SK-N-SH (cell line): Measurements from ENCODE around the gene DDIT4. TPM values are rescaled to one million over a fixed set of nuclear protein-coding genes. Genes with fewer than 3 reads are reported as not detected.

Experiments
- CTCF ChIA-PET: fragments of 300-600, 350-600 bp; formaldehyde crosslinking; extraction: SDS; loops from one replicate; lab custom pipeline; 2021; lab: Yijun Ruan, JAX
- POLR2A ChIA-PET: fragments of 350-600 bp; sonication (Branson Sonifier 250); formaldehyde crosslinking; extraction: SDS; loops from one replicate; lab custom pipeline; 2020; ENCODE audit warnings: antibody characterized with exemption, inconsistent platforms; lab: Yijun Ruan, JAX
- DNase-seq: peaks from one replicate; pipeline ENCODE4 v3.0.0; 2012
- H2AFZ ChIP-seq: fragments of 200-600 bp; sonication (generic); 2 replicates; pipeline ENCODE4 v1.8.1; 2016; ENCODE audit warnings: antibody characterized with exemption, mild to moderate bottlenecking, low read depth
- H3F3A ChIP-seq: fragments of 200-600 bp; sonication (generic); replicated peaks from 2 replicates; pipeline ENCODE3; 2016; ENCODE audit warnings: antibody characterized with exemption, mild to moderate bottlenecking; ENCODE audit not compliant: insufficient read depth
- H3K27ac ChIP-seq, 2 experiments: fragments of 200-500 bp in 1 of 2; fragments of 200-600 bp in 1 of 2; sonication (Bioruptor generic) in 1 of 2; sonication (generic), shearing (Covaris generic) in 1 of 2; 2 replicates each; pipeline versions ENCODE4 v1.5.1 to v1.6.1; 2014 to 2016; ENCODE audit warnings: low read depth in 2 of 2, inconsistent platforms in 1 of 2, low read length in 1 of 2, mild to moderate bottlenecking in 1 of 2, mixed read lengths in 1 of 2
- H3K27me3 ChIP-seq: fragments of 200-600 bp; sonication (generic), shearing (Covaris generic); 2 replicates; pipeline ENCODE4 v1.6.1; 2016; ENCODE audit warnings: mixed run types; ENCODE audit not compliant: insufficient read depth
- H3K36me3 ChIP-seq, 2 experiments: fragments of 200-500 bp in 1 of 2; fragments of 200-600 bp in 1 of 2; sonication (Bioruptor generic) in 1 of 2; sonication (generic) in 1 of 2; replicated peaks in 1 of 2; 2 replicates each; pipeline versions ENCODE3 to v1.5.1; 2014 to 2016; ENCODE audit warnings: low read length in 1 of 2, mild to moderate bottlenecking in 1 of 2; ENCODE audit not compliant: insufficient read depth in 2 of 2, control insufficient read depth in 1 of 2
- H3K4me1 ChIP-seq, 2 experiments: fragments of 200-500 bp in 1 of 2; fragments of 200-600 bp in 1 of 2; sonication (Bioruptor generic) in 1 of 2; sonication (generic), shearing (Covaris generic) in 1 of 2; 2 replicates each; pipeline versions ENCODE4 v1.5.1 to v1.6.1; 2014 to 2016; ENCODE audit warnings: low read depth in 1 of 2, low read length in 1 of 2, mixed run types in 1 of 2; ENCODE audit not compliant: insufficient read depth in 2 of 2, control insufficient read depth in 1 of 2
- H3K4me2 ChIP-seq: fragments of 200-600 bp; sonication (generic), shearing (Covaris generic); 2 replicates; pipeline ENCODE4 v1.6.1; 2017; ENCODE audit warnings: mixed run types
- H3K4me3 ChIP-seq, 2 experiments: fragments of 200-500 bp in 1 of 2; fragments of 200-600 bp in 1 of 2; sonication (Bioruptor generic) in 1 of 2; sonication (generic), shearing (Covaris generic) in 1 of 2; 2 replicates each; pipeline versions ENCODE4 v1.5.1 to v1.8.1; 2014 to 2016; ENCODE audit warnings: low read depth in 2 of 2, inconsistent platforms in 1 of 2, low read length in 1 of 2, mild to moderate bottlenecking in 1 of 2, mixed read lengths in 1 of 2, moderate library complexity in 1 of 2
- H3K79me2 ChIP-seq: fragments of 200-600 bp; sonication (generic); 2 replicates; pipeline ENCODE4 v1.8.1; 2017; ENCODE audit warnings: mild to moderate bottlenecking; ENCODE audit not compliant: insufficient read depth
- H3K9ac ChIP-seq: fragments of 200-600 bp; sonication (generic); 2 replicates; pipeline ENCODE4 v1.6.1; 2017; ENCODE audit warnings: mixed run types
- H3K9me2 ChIP-seq: fragments of 200-600 bp; sonication (generic); 2 replicates; pipeline ENCODE4 v1.6.1; 2017; ENCODE audit warnings: mixed run types
- H3K9me3 ChIP-seq: fragments of 200-600 bp; sonication (generic); 2 replicates; pipeline ENCODE4 v1.6.1; 2017; ENCODE audit warnings: mixed run types, mild to moderate bottlenecking, moderate library complexity
- H4K20me1 ChIP-seq: fragments of 200-600 bp; sonication (generic); 2 replicates; pipeline ENCODE4 v1.6.1; 2017; ENCODE audit warnings: mild to moderate bottlenecking, mixed run types; ENCODE audit not compliant: insufficient read depth
- EP300 ChIP-seq, 2 experiments: IDR thresholded peaks; 2 replicates each; pipeline versions ENCODE4 v1.4.0 to v1.6.1; 2012; ENCODE audit warnings: borderline replicate concordance in 1 of 2, low read depth in 1 of 2, low read length in 1 of 2
- FOSL2 ChIP-seq: IDR thresholded peaks from 2 replicates; pipeline ENCODE4 v1.4.0; 2012; ENCODE audit warnings: low read depth, mild to moderate bottlenecking, moderate library complexity, borderline replicate concordance
- GATA2 ChIP-seq: sonication (generic); formaldehyde crosslinking; IDR thresholded peaks from 2 replicates; pipeline ENCODE4 v1.5.0; 2020; ENCODE audit warnings: mild to moderate bottlenecking, missing genetic modification reagents
- NFIC ChIP-seq: IDR thresholded peaks from 2 replicates; pipeline ENCODE4 v1.4.0; 2012; ENCODE audit warnings: borderline replicate concordance
- REST ChIP-seq: IDR thresholded peaks from 2 replicates; pipeline ENCODE4 v1.6.1; 2012; ENCODE audit warnings: mild to moderate bottlenecking, low read depth, low read length, moderate library complexity
- RFX5 ChIP-seq: IDR thresholded peaks from 2 replicates; pipeline ENCODE4 v1.6.1; 2012; ENCODE audit warnings: mild to moderate bottlenecking, improper control_type of control experiment, low read length
- SIN3A ChIP-seq: IDR thresholded peaks from 2 replicates; pipeline ENCODE4 v1.6.1; 2012; ENCODE audit warnings: low read depth, mild to moderate bottlenecking, low read length, moderate library complexity, borderline replicate concordance
- USF1 ChIP-seq: IDR thresholded peaks from 2 replicates; pipeline ENCODE4 v1.4.0; 2012; ENCODE audit warnings: low read depth, borderline replicate concordance
- YY1 ChIP-seq: IDR thresholded peaks from 2 replicates; pipeline ENCODE4 v1.4.0; 2012; ENCODE audit warnings: low read depth, mild to moderate bottlenecking
- WGBS: methylation state at CpG from one replicate; pipeline ENCODE4 v1.1.6; 2017; ENCODE audit warnings: low lambda C conversion rate; 5-methylcytosine and 5-hydroxymethylcytosine counted together
- polyA plus RNA-seq, 3 experiments: library from polyadenylated mRNA; depleted of rRNA; stranded (reverse); fragments of >200 nt; gene quantifications; 2 replicates each; pipeline ENCODE4 v1.2.3, GENCODE V29; 2012
- TF ChIP-seq, protein P1 (sequence below): IDR thresholded peaks from 2 replicates; pipeline ENCODE4; 2012
- TF ChIP-seq, protein P2 (sequence below): fragments of 150-350 bp; IDR thresholded peaks from 2 replicates; pipeline ENCODE4 v1.6.1; 2016; ENCODE audit warnings: mild to moderate bottlenecking, low read depth, low read length

DDIT4 gene
- polyA plus RNA-seq, 1 of the 3 experiments (the other 2 are of a cell fraction) = 24.9 TPM

DNA sequence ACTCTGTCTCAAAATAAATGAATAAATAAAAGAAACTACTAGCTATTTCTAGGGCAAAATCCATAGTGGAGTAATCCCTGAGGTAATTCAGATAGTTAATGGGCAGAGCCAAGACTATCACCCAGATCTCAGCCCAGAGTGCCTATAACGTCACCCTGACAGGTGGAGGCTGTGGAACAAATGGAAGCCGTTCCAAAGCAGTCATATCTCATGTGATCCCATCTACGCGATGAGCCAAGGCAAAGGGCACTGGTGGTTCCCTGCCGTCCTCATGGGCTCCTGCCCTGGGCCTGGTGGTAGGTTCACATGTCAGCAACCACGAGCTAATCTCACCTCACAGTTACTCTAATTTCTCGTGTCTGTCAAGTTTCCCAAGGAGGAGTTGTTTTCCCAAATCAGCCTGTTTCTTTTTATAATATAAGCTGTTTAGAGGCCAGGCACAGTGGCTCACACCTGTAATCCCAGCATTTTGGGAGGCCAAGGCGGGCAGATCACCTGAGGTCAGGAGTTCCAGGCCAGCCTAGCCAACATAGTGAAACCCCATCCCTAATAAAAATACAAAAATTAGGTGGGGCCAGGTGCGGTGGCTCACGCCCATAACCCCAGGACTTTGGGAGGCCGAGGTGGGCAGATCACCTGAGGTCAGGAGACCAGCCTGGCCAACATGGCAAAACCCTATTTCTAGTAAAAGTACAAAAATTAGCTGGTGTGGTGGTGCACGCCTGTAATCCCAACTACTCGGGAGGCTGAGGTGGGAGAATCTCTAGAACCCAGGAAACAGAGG, 35.1 kb upstream of the DDIT4 start:
- Histone ChIP-seq H3K27me3 (no peaks in the 10 kb centered on the region), H3K79me2 (no peaks in the 10 kb centered on the region), H3K9me3 (no peaks in the 10 kb centered on the region), H2AFZ (no peak overlapping the region), H3K9ac (no peak overlapping the region), H3K9me2 (no peaks in the 10 kb centered on the region), H3K4me3 (no peak overlapping the region), H4K20me1 (no peaks in the 10 kb centered on the region), H3K4me2 (no peak overlapping the region), H3K36me3 (peaks cover 8 to 12% of the 10 kb centered on the region in 2 experiments), H3F3A (peaks cover 6% of the 10 kb centered on the region), H3K27ac (no peak overlapping the region), H3K4me1 (no peaks in the 10 kb centered on the region; a peak in 1 of 4 replicates)
- 92% methylated on average over 10 of the region's 13 CpGs for WGBS
- ChIA-PET CTCF (interaction anchor here (0.6 to 3.4 kb wide), 5 partner anchors 9 to 343 kb away, joined by 3 to 18 read pairs (median 3); partner anchors contain the start of gene DDIT4), POLR2A (no interaction called here)
- TF ChIP-seq NFIC = no peak
- no peak for TF ChIP-seq YY1
- TF ChIP-seq FOSL2 = no peak
- no peak for TF ChIP-seq EP300 (IDR thresholded peaks at IDR 0.05; ENCODE audit: borderline replicate concordance in 1 of 2, low read depth in 1 of 2, low read length in 1 of 2)
- TF ChIP-seq, protein P1, sequence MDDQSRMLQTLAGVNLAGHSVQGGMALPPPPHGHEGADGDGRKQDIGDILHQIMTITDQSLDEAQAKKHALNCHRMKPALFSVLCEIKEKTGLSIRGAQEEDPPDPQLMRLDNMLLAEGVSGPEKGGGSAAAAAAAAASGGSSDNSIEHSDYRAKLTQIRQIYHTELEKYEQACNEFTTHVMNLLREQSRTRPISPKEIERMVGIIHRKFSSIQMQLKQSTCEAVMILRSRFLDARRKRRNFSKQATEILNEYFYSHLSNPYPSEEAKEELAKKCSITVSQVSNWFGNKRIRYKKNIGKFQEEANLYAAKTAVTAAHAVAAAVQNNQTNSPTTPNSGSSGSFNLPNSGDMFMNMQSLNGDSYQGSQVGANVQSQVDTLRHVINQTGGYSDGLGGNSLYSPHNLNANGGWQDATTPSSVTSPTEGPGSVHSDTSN = no peak
- no peak for TF ChIP-seq GATA2 (CRISPR knock-in tag)
- TF ChIP-seq REST = no peak
- no peak for TF ChIP-seq RFX5
- TF ChIP-seq SIN3A = no peak
- no peak for TF ChIP-seq USF1
- TF ChIP-seq, protein P2, sequence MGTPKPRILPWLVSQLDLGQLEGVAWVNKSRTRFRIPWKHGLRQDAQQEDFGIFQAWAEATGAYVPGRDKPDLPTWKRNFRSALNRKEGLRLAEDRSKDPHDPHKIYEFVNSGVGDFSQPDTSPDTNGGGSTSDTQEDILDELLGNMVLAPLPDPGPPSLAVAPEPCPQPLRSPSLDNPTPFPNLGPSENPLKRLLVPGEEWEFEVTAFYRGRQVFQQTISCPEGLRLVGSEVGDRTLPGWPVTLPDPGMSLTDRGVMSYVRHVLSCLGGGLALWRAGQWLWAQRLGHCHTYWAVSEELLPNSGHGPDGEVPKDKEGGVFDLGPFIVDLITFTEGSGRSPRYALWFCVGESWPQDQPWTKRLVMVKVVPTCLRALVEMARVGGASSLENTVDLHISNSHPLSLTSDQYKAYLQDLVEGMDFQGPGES = no peak
- no peak for DNase-seq
